IMR-90 (cell line): ENCODE results near the gene SRPRA. TPM values are rescaled to one million over a fixed set of nuclear protein-coding genes. Genes with fewer than 3 reads are reported as not detected.

Experiments used
- ATAC-seq: fragments of 200-7000 bp; cut with Tn5 transposase; 2 replicates; pipeline ENCODE4 v1.9.1; 2020; ENCODE audit warnings: low read depth, mild to moderate bottlenecking, moderate library complexity
- BruUV-seq: library from RNA; stranded (reverse); fragments of 400-500 nt; replicated peaks from 2 replicates; lab custom pipeline; 2021; lab: Mats Ljungman, UMichigan
- CTCF ChIA-PET: fragments of 300-600 bp; formaldehyde crosslinking; extraction: SDS; loops from one replicate; lab custom pipeline; 2021; ENCODE audit warnings: antibody characterized with exemption; lab: Yijun Ruan, JAX
- POLR2A ChIA-PET: fragments of 300-600 bp; sonication (Branson Sonifier 250); formaldehyde crosslinking; loops from one replicate; lab custom pipeline; 2022; ENCODE audit warnings: antibody characterized with exemption; ENCODE audit not compliant: unreplicated experiment; lab: Charles Lee
- DNase-seq: peaks from one replicate; pipeline ENCODE4 v3.0.0; 2013
- H2AFZ ChIP-seq: replicated peaks from 2 replicates; pipeline ENCODE3; 2013; ENCODE audit warnings: low read length, mild to moderate bottlenecking; ENCODE audit not compliant: poor library complexity
- H2AK5ac ChIP-seq: 2 replicates; pipeline ENCODE4 v1.6.1; 2013; ENCODE audit warnings: low read depth, low read length, inconsistent platforms
- H2AK9ac ChIP-seq: replicated peaks from 2 replicates; pipeline ENCODE3; 2013; ENCODE audit warnings: mild to moderate bottlenecking, low read depth, low read length, moderate library complexity; ENCODE audit not compliant: poor library complexity
- H2BK120ac ChIP-seq: 2 replicates; pipeline ENCODE4 v1.6.1; 2013; ENCODE audit warnings: low read depth, low read length, inconsistent platforms
- H2BK15ac ChIP-seq: 3 replicates; pipeline ENCODE4 v1.6.1; 2013; ENCODE audit warnings: low read depth, low read length, inconsistent platforms
- H2BK20ac ChIP-seq: 2 replicates; pipeline ENCODE4 v1.6.1; 2013; ENCODE audit warnings: low read depth, mild to moderate bottlenecking, inconsistent platforms, low read length, moderate library complexity
- H2BK5ac ChIP-seq: 2 replicates; pipeline ENCODE4 v1.6.1; 2013; ENCODE audit warnings: mild to moderate bottlenecking, low read depth, low read length, inconsistent platforms; ENCODE audit not compliant: poor library complexity, severe bottlenecking
- H3K14ac ChIP-seq: replicated peaks from 2 replicates; pipeline ENCODE4 v1.6.1; 2013; ENCODE audit warnings: low read depth, low read length, inconsistent platforms
- H3K18ac ChIP-seq: 2 replicates; pipeline ENCODE4 v1.6.1; 2013; ENCODE audit warnings: low read depth, low read length, control low read depth
- H3K23ac ChIP-seq: 2 replicates; pipeline ENCODE4 v1.6.1; 2013; ENCODE audit warnings: low read depth, low read length, inconsistent platforms
- H3K27ac ChIP-seq: 2 replicates; pipeline ENCODE4 v1.5.1; 2013; ENCODE audit warnings: mild to moderate bottlenecking, control low read depth, low read length; ENCODE audit not compliant: insufficient read depth
- H3K27me3 ChIP-seq: 2 replicates; pipeline ENCODE4 v1.6.1; 2013; ENCODE audit warnings: low read length; ENCODE audit not compliant: control insufficient read depth, insufficient read depth
- H3K36me3 ChIP-seq: 2 replicates; pipeline ENCODE4 v1.6.1; 2013; ENCODE audit warnings: low read length, mixed read lengths; ENCODE audit not compliant: control insufficient read depth, insufficient read depth
- H3K4ac ChIP-seq: 2 replicates; pipeline ENCODE4 v1.6.1; 2013; ENCODE audit warnings: low read depth, low read length, inconsistent platforms
- H3K4me1 ChIP-seq: 2 replicates; pipeline ENCODE4 v1.6.1; 2013; ENCODE audit warnings: low read length, mixed read lengths; ENCODE audit not compliant: control insufficient read depth, insufficient read depth
- H3K4me2 ChIP-seq: 2 replicates; pipeline ENCODE4 v1.6.1; 2013; ENCODE audit warnings: low read depth, mild to moderate bottlenecking, control low read depth, low read length, moderate library complexity
- H3K4me3 ChIP-seq: 2 replicates; pipeline ENCODE4 v1.5.1; 2013; ENCODE audit warnings: low read depth, mild to moderate bottlenecking, control low read depth, low read length, moderate library complexity; ENCODE audit not compliant: insufficient read depth
- H3K56ac ChIP-seq: 2 replicates; pipeline ENCODE4 v1.6.1; 2013; ENCODE audit warnings: low read length, inconsistent platforms; ENCODE audit not compliant: insufficient read depth; ENCODE audit errors: extremely low read depth
- H3K79me1 ChIP-seq, 2 experiments: 2 replicates each; pipeline ENCODE4 v1.6.1; 2013; ENCODE audit warnings: low read length in 2 of 2, inconsistent platforms in 1 of 2, low read depth in 1 of 2
- H3K9ac ChIP-seq: 2 replicates; pipeline ENCODE4 v1.6.1; 2013; ENCODE audit warnings: low read depth, low read length, control low read depth
- H3K9me1 ChIP-seq: 2 replicates; pipeline ENCODE4 v1.6.1; 2013; ENCODE audit warnings: low read length, inconsistent platforms; ENCODE audit not compliant: insufficient read depth
- H3K9me3 ChIP-seq: 2 replicates; pipeline ENCODE4 v1.6.1; 2013; ENCODE audit warnings: low read length; ENCODE audit not compliant: control insufficient read depth, insufficient read depth
- H4K20me1 ChIP-seq: 2 replicates; pipeline ENCODE4 v1.6.1; 2013; ENCODE audit warnings: low read length, inconsistent platforms; ENCODE audit not compliant: insufficient read depth
- H4K5ac ChIP-seq: 2 replicates; pipeline ENCODE4 v1.6.1; 2013; ENCODE audit warnings: mild to moderate bottlenecking, low read depth, low read length, control low read depth
- H4K8ac ChIP-seq, 2 experiments: 2 replicates each; pipeline ENCODE4 v1.6.1; 2013; ENCODE audit warnings: low read depth in 2 of 2, low read length in 2 of 2, control low read depth in 1 of 2, inconsistent platforms in 1 of 2
- H4K91ac ChIP-seq: 2 replicates; pipeline ENCODE4 v1.6.1; 2013; ENCODE audit warnings: low read depth, low read length, inconsistent platforms; ENCODE audit not compliant: insufficient read depth
- BHLHE40 ChIP-seq: fragments of 150-350 bp; IDR thresholded peaks from 2 replicates; pipeline ENCODE4 v1.6.1; 2016; ENCODE audit warnings: mild to moderate bottlenecking, low read depth, low read length
- CEBPB ChIP-seq: IDR thresholded peaks from 2 replicates; pipeline ENCODE4 v1.6.1; 2012; ENCODE audit warnings: low read depth, low read length, improper control_type of control experiment
- CHD1 ChIP-seq: IDR thresholded peaks from 2 replicates; pipeline ENCODE4 v1.6.1; 2012; ENCODE audit warnings: low read depth, low read length, improper control_type of control experiment
- FOS ChIP-seq: fragments of 150-350 bp; IDR thresholded peaks from 2 replicates; pipeline ENCODE4 v1.6.1; 2016; ENCODE audit warnings: low read depth, low read length
- MAFK ChIP-seq: IDR thresholded peaks from 2 replicates; pipeline ENCODE4 v1.6.1; 2012; ENCODE audit warnings: low read depth, low read length, improper control_type of control experiment
- MAZ ChIP-seq: IDR thresholded peaks from 2 replicates; pipeline ENCODE4 v1.6.1; 2012; ENCODE audit warnings: low read depth, mild to moderate bottlenecking, low read length, improper control_type of control experiment, moderate library complexity, borderline replicate concordance
- MXI1 ChIP-seq: IDR thresholded peaks from 2 replicates; pipeline ENCODE4 v1.6.1; 2012; ENCODE audit warnings: low read depth, mild to moderate bottlenecking, low read length, moderate library complexity, borderline replicate concordance
- NFE2L2 ChIP-seq: fragments of 150-350 bp; IDR thresholded peaks from 2 replicates; pipeline ENCODE4 v1.6.1; 2016; ENCODE audit warnings: low read depth, mild to moderate bottlenecking, low read length
- POLR2A ChIP-seq: IDR thresholded peaks from 2 replicates; pipeline ENCODE4 v1.6.1; 2012; ENCODE audit warnings: mild to moderate bottlenecking, low read depth, low read length
- RAD21 ChIP-seq: IDR thresholded peaks from 2 replicates; pipeline ENCODE4 v1.6.1; 2012; ENCODE audit warnings: low read length, improper control_type of control experiment
- RCOR1 ChIP-seq: IDR thresholded peaks from 2 replicates; pipeline ENCODE4 v1.6.1; 2012; ENCODE audit warnings: mild to moderate bottlenecking, low read length, improper control_type of control experiment; ENCODE audit not compliant: insufficient replicate concordance
- RFX5 ChIP-seq: IDR thresholded peaks from 2 replicates; pipeline ENCODE4 v1.8.0; 2012; ENCODE audit warnings: low read depth, mild to moderate bottlenecking, low read length, moderate library complexity
- SMC3 ChIP-seq: fragments of 150-350 bp; IDR thresholded peaks from 2 replicates; pipeline ENCODE4 v1.6.1; 2016; ENCODE audit warnings: low read depth, mild to moderate bottlenecking, antibody characterized with exemption, low read length, moderate library complexity
- WGBS, 2 experiments: methylation state at CpG; one replicate each; pipeline versions ENCODE4 v1.1.5 to v1.1.7; 2013; ENCODE audit warnings: missing lambda C conversion rate in 2 of 2; ENCODE audit not compliant: insufficient read length in 1 of 2; ENCODE audit errors: extremely low coverage in 2 of 2; 5-methylcytosine and 5-hydroxymethylcytosine counted together
- dilution Hi-C: fragments of 300-500 bp; cut with HindIII; formaldehyde crosslinking; loops from one replicate; pipeline ENCODE4 v1.14.3; 2018; ENCODE audit warnings: low sequenced_read_pairs; ENCODE audit not compliant: unreplicated experiment
- in situ Hi-C: fragments of 300-500 bp; cut with MboI; formaldehyde crosslinking; loops from 3 replicates; pipeline ENCODE4 v1.14.3; 2019; ENCODE audit warnings: low sequenced_read_pairs, inconsistent platforms, mixed read lengths
- intact Hi-C: fragments of 100-400 bp; cut with micrococcal nuclease; formaldehyde crosslinking; loops from 2 replicates; pipeline ENCODE4 v1.10.0; 2022
- polyA plus RNA-seq, 3 experiments: library from polyadenylated mRNA; depleted of rRNA; stranded (reverse); fragments of >200 nt; gene quantifications; 2 replicates each; pipeline ENCODE4 v1.2.3, GENCODE V29; 2012; ENCODE audit warnings: low replicate concordance in 1 of 3
- total RNA-seq: library from RNA; depleted of rRNA; stranded (reverse); fragments of >200 nt; gene quantifications from 2 replicates; pipeline ENCODE4 v1.2.3, GENCODE V29; 2012
- TF ChIP-seq, protein P1 (sequence below): fragments of 150-350 bp; IDR thresholded peaks from 2 replicates; pipeline ENCODE4 v1.6.1; 2016; ENCODE audit warnings: low read depth, mild to moderate bottlenecking, low read length, moderate library complexity, borderline replicate concordance
- TF ChIP-seq, protein P2 (sequence below): fragments of 150-350 bp; IDR thresholded peaks from 2 replicates; pipeline ENCODE4 v1.6.1; 2017; ENCODE audit warnings: mild to moderate bottlenecking, antibody characterized with exemption, low read length, low read depth

The SRPRA gene
- total and polyA plus RNA-seq, 2 of the 4 experiments (the other 2 are of a cell fraction): 108 to 131 TPM

DNA sequence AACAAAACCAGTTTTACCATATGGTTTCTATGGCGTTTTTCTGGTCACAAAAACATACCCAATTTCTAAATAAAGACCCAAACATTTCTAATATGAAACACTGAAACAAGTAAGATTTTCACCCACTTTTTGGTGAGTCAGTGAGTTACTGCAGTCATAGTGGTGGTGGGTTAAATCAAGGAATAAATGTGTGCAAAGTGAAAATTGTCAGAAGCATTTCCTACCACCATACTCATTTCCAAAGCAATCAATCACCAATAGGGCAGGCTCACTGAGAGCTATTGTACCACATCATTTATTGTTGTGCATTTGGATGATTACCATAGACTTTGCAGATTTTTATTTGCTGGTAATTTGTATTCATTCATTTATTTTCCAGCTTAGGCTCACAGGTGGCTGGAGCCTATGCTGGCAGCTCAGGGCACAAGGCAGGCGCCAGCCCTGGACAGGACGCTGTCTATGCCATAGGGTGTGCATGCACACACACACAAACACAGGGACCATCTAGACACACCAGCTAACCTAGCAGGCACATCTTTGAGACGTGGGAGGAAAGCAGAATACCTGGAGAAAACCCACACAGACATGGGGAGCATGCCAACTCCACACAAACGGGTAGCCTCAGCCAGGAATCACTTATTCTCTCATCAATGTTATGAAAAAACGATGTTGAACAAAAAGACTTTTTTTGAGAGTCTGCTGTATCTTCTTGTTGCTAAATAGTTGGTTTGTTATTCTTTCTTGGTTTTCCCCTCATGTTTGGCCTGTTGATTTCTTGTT is 52.0 kb downstream of the SRPRA start (continued):
- TF ChIP-seq CHD1: no peak

DNA sequence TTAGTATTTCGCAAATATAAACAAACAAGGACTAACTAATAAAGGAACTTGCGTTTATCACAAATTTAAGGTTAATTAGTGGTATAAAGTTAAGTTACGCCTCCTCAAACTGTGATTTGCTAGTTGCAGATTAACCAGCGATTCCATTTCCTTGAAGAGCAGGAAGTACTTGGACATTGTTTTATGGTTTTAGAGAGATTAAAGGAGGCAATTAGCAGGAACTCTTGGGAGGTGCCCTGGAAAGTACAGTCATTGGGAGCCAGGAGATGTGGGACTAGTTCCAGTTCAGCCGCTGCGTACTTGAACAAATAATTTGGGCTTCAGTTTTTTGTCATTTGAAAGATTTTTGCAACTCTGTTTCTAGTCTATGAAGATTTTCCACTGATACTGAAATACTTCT is 53.9 kb downstream of the SRPRA start:
- Histone ChIP-seq H3K4me2 (no peak overlapping the region), H3K18ac (no peak overlapping the region), H3K27me3 (no peaks in the 10 kb centered on the region), H2BK20ac (no peak overlapping the region), H3K27ac (no peak overlapping the region), H3K4ac (no peak overlapping the region), H3K23ac (no peak overlapping the region), H3K14ac (no peak overlapping the region), H3K56ac (no peak overlapping the region), H4K91ac (no peak overlapping the region), H3K36me3 (no peaks in the 10 kb centered on the region), H3K4me3 (no peak overlapping the region), H2AFZ (no peak overlapping the region), H4K5ac (no peak overlapping the region), H4K20me1 (peaks cover 32% of the 10 kb centered on the region), H2BK5ac (no peak overlapping the region), H2AK5ac (no peak overlapping the region), H3K9ac (no peak overlapping the region), H2BK15ac (no peak overlapping the region), H3K9me3 (no peaks in the 10 kb centered on the region), H4K8ac (no peak overlapping the region), H3K79me1 (peaks cover 28 to 71% of the 10 kb centered on the region in 2 experiments), H2AK9ac (no peak overlapping the region), H2BK120ac (no peak overlapping the region), H3K9me1 (peaks cover 2% of the 10 kb centered on the region; the same call in 1 of the 2 replicates), H3K4me1 (no peaks in the 10 kb centered on the region)
- ChIA-PET CTCF (no interaction called here), POLR2A (interaction anchor here (0.6 kb wide), 1 partner anchor 622 kb away, joined by 7 read pairs; the partner anchor contains the start of gene STT3A)
- DNase-seq (no peak), ATAC-seq (no peak)
- intact Hi-C loops: loop anchor here (5.0 kb wide), 1 partner anchor 42 kb away; no protein-coding TSS in a partner anchor
- dilution Hi-C loops: loop anchor here (25.0 kb wide), 1 partner anchor 303 kb away; the partner anchor contains the start of genes DDX25 and PUS3
- WGBS, 2 experiments: 83% methylated on average over 1 of the region's 6 CpGs; no CpG with 5 or more reads in 1 of the 2 experiments
- BruUV-seq: no TSS peak
- in situ Hi-C loops: no loop called here
- no peak for TF ChIP-seq CEBPB
- no peak for TF ChIP-seq BHLHE40
- no peak for TF ChIP-seq MXI1
- TF ChIP-seq SMC3: no peak
- TF ChIP-seq FOS: no peak
- TF ChIP-seq RFX5: no peak
- no peak for TF ChIP-seq RCOR1
- TF ChIP-seq, protein P1, sequence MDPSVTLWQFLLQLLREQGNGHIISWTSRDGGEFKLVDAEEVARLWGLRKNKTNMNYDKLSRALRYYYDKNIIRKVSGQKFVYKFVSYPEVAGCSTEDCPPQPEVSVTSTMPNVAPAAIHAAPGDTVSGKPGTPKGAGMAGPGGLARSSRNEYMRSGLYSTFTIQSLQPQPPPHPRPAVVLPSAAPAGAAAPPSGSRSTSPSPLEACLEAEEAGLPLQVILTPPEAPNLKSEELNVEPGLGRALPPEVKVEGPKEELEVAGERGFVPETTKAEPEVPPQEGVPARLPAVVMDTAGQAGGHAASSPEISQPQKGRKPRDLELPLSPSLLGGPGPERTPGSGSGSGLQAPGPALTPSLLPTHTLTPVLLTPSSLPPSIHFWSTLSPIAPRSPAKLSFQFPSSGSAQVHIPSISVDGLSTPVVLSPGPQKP: no peak
- TF ChIP-seq, protein P2, sequence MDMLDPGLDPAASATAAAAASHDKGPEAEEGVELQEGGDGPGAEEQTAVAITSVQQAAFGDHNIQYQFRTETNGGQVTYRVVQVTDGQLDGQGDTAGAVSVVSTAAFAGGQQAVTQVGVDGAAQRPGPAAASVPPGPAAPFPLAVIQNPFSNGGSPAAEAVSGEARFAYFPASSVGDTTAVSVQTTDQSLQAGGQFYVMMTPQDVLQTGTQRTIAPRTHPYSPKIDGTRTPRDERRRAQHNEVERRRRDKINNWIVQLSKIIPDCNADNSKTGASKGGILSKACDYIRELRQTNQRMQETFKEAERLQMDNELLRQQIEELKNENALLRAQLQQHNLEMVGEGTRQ: no peak
- no peak for TF ChIP-seq MAZ
- no peak for TF ChIP-seq POLR2A
- TF ChIP-seq MAFK: no peak
- no peak for TF ChIP-seq CHD1
- no peak for TF ChIP-seq NFE2L2
- TF ChIP-seq RAD21: no peak
